B cell (primary cell): ENCODE measurements around the gene RPTOR. TPM values are rescaled to one million over a fixed set of nuclear protein-coding genes. Genes with fewer than 3 reads are reported as not detected.

Experiments used
- ATAC-seq: fragments of 200-7000 bp; cut with Tn5 transposase; one replicate; pipeline ENCODE4 v1.10.0; 2021; ENCODE audit warnings: low read depth, mild to moderate bottlenecking, moderate number of reproducible peaks, moderate library complexity
- CTCF ChIA-PET: fragments of 350-600 bp; sonication (Branson Sonifier 250); formaldehyde crosslinking; loops from one replicate; lab custom pipeline; 2021; ENCODE audit warnings: antibody characterized with exemption, inconsistent platforms; lab: Charles Lee
- POLR2A ChIA-PET: fragments of 350-600 bp; sonication (Branson Sonifier 250); formaldehyde crosslinking; loops from one replicate; lab custom pipeline; 2021; ENCODE audit warnings: antibody characterized with exemption; lab: Charles Lee
- DNase-seq: peaks from one replicate; pipeline ENCODE4 v3.0.0; 2013
- H2AFZ ChIP-seq: 2 replicates; pipeline ENCODE4 v1.6.1; 2012; ENCODE audit warnings: mild to moderate bottlenecking, low read depth, low read length; ENCODE audit not compliant: insufficient read depth, poor library complexity, severe bottlenecking
- H3K27ac ChIP-seq, 2 donors: 1 replicate in 1 of 2; 2 replicates in 1 of 2; pipeline ENCODE4 v1.5.1; 2012 to 2013; ENCODE audit warnings: low read length in 2 of 2, mild to moderate bottlenecking in 2 of 2, moderate library complexity in 1 of 2
- H3K27me3 ChIP-seq, 4 experiments: fragments of 200-600 bp in 1 of 4; sonication (generic) in 1 of 4; replicated peaks in 1 of 4; 1 replicate in 2 of 4; 2 replicates in 2 of 4; pipeline versions ENCODE4 v1.6.1 to v1.7.0; 2013 to 2016; ENCODE audit warnings: low read length in 3 of 4, mild to moderate bottlenecking in 2 of 4, mixed read lengths in 1 of 4, moderate library complexity in 1 of 4; ENCODE audit not compliant: insufficient read depth in 4 of 4, control insufficient read depth in 3 of 4; ENCODE audit errors: control extremely low read depth in 1 of 4
- H3K36me3 ChIP-seq, 2 experiments: replicated peaks in 1 of 2; 1 replicate in 1 of 2; 2 replicates in 1 of 2; pipeline versions ENCODE4 v1.6.1 to v1.7.1; 2013; ENCODE audit warnings: low read length in 1 of 2; ENCODE audit not compliant: insufficient read depth in 2 of 2, control insufficient read depth in 1 of 2; ENCODE audit errors: control extremely low read depth in 1 of 2, extremely low read depth in 1 of 2
- H3K4me1 ChIP-seq, 2 donors: fragments of 200-600 bp in 1 of 2; sonication (generic) in 1 of 2; 1 replicate in 1 of 2; 2 replicates in 1 of 2; pipeline versions ENCODE4 v1.5.1 to v1.6.1; 2013 to 2017; ENCODE audit warnings: low read length in 2 of 2; ENCODE audit not compliant: control insufficient read depth in 2 of 2, insufficient read depth in 2 of 2
- H3K4me2 ChIP-seq: replicated peaks from 2 replicates; pipeline ENCODE3; 2012; ENCODE audit warnings: mild to moderate bottlenecking, low read depth, low read length; ENCODE audit not compliant: poor library complexity, severe bottlenecking
- H3K4me3 ChIP-seq, 5 experiments: fragments of 200-600 bp in 1 of 5; sonication (generic) in 1 of 5; 1 replicate in 3 of 5; 2 replicates in 2 of 5; pipeline versions ENCODE4 v1.5.1 to v1.7.0; 2011 to 2016; ENCODE audit warnings: low read length in 4 of 5, mild to moderate bottlenecking in 4 of 5, low read depth in 2 of 5, control low read depth in 1 of 5, moderate library complexity in 1 of 5; ENCODE audit not compliant: insufficient read depth in 1 of 5; ENCODE audit errors: control extremely low read depth in 1 of 5, extremely low read depth in 1 of 5
- H3K79me2 ChIP-seq: fragments of 200-600 bp; sonication (generic); one replicate; pipeline ENCODE4 v1.6.0; 2016; ENCODE audit warnings: low read length; ENCODE audit not compliant: control insufficient read depth, insufficient read depth
- H3K9ac ChIP-seq: fragments of 200-600 bp; sonication (generic); 2 replicates; pipeline ENCODE4 v1.6.1; 2017; ENCODE audit warnings: mild to moderate bottlenecking, low read length, moderate library complexity
- H3K9me3 ChIP-seq, 3 donors: one replicate each; pipeline versions ENCODE4 v1.6.1 to v1.7.1; 2013; ENCODE audit warnings: low read length in 2 of 3; ENCODE audit not compliant: control insufficient read depth in 2 of 3, insufficient read depth in 1 of 3; ENCODE audit errors: control extremely low read depth in 1 of 3
- H4K20me1 ChIP-seq: 2 replicates; pipeline ENCODE4 v1.6.0; 2012; ENCODE audit warnings: mild to moderate bottlenecking, low read length; ENCODE audit not compliant: insufficient read depth, control insufficient read depth, poor library complexity, severe bottlenecking
- H3K27ac Mint-ChIP-seq: one replicate; pipeline ENCODE4 v1.8.0; 2021; ENCODE audit warnings: mixed read lengths
- H3K27me3 Mint-ChIP-seq: one replicate; pipeline ENCODE4 v1.8.0; 2021; ENCODE audit warnings: mixed read lengths
- H3K4me1 Mint-ChIP-seq: one replicate; pipeline ENCODE4 v1.8.0; 2021; ENCODE audit warnings: mixed read lengths
- H3K4me3 Mint-ChIP-seq: one replicate; pipeline ENCODE4 v1.8.0; 2021; ENCODE audit warnings: mixed read lengths
- H3K9me3 Mint-ChIP-seq: one replicate; pipeline ENCODE4 v1.8.0; 2022; ENCODE audit warnings: mixed read lengths; ENCODE audit not compliant: insufficient read depth
- EZH2 ChIP-seq: IDR thresholded peaks from 2 replicates; pipeline ENCODE4 v1.6.1; 2012; ENCODE audit warnings: borderline replicate concordance, low read depth, mild to moderate bottlenecking, moderate library complexity, low read length; ENCODE audit not compliant: insufficient read depth, poor library complexity, severe bottlenecking
- WGBS: methylation state at CpG from one replicate; pipeline ENCODE4 v1.1.5; 2013; ENCODE audit warnings: missing lambda C conversion rate; ENCODE audit not compliant: insufficient coverage; 5-methylcytosine and 5-hydroxymethylcytosine counted together
- intact Hi-C: fragments of 100-400 bp; cut with micrococcal nuclease; formaldehyde crosslinking; loops from one replicate; pipeline ENCODE4 v1.10.0; 2022
- polyA plus RNA-seq: library from polyadenylated mRNA; depleted of rRNA; stranded (reverse); fragments of >200 nt; gene quantifications from 2 replicates; pipeline ENCODE4 v1.2.3, GENCODE V29; 2012
- total RNA-seq, 2 donors: library from RNA; stranded (reverse); fragments of 120-200 nt in 1 of 2; gene quantifications; 1 replicate in 1 of 2; 2 replicates in 1 of 2; pipeline versions ENCODE4 v1.2.3 to v1.2.4, GENCODE V29; 2013 to 2022
- TF ChIP-seq, protein P1 (sequence below): fragments of 200-600 bp; IDR thresholded peaks from one replicate; pipeline ENCODE4 v1.8.0; 2022; ENCODE audit warnings: antibody characterized with exemption, mild to moderate bottlenecking

The RPTOR gene
- total and polyA plus RNA-seq, 2 donors (not counting 1 experiment from before 2014, with no cell fraction given) = 13.4 to 58.8 TPM

- H4K20me1 ChIP-seq = no peaks in the 10 kb centered on the region
- DNase-seq (no peak), ATAC-seq (no peak)
- H3K4me1 ChIP-seq = peaks cover 26 to 41% of the 10 kb centered on the region in 2 donors
- Mint-ChIP-seq H3K27ac (peak overlapping the region; percentile 62), H3K27me3 (no peaks in the 10 kb centered on the region), H3K4me3 (peak overlapping the region; percentile 51), H3K9me3 (no peaks in the 10 kb centered on the region), H3K4me1 (peaks cover 30% of the 10 kb centered on the region)
- intact Hi-C loops = loop anchor here (5.0 kb wide), 1 partner anchor 43 kb away; no protein-coding TSS in a partner anchor
- H3K4me2 ChIP-seq = peak overlapping the region; percentile 69
- H3K4me3 ChIP-seq = no peak overlapping the region
- H3K9ac ChIP-seq = no peak overlapping the region
- H3K36me3 ChIP-seq = peaks cover 0 to 18% of the 10 kb centered on the region in 2 experiments
- ChIA-PET CTCF (no interaction called here), POLR2A (interaction anchor here (0.9 kb wide), 1 partner anchor 48 kb away, joined by 4 read pairs; no protein-coding TSS in a partner anchor)
- TF ChIP-seq, protein P1, sequence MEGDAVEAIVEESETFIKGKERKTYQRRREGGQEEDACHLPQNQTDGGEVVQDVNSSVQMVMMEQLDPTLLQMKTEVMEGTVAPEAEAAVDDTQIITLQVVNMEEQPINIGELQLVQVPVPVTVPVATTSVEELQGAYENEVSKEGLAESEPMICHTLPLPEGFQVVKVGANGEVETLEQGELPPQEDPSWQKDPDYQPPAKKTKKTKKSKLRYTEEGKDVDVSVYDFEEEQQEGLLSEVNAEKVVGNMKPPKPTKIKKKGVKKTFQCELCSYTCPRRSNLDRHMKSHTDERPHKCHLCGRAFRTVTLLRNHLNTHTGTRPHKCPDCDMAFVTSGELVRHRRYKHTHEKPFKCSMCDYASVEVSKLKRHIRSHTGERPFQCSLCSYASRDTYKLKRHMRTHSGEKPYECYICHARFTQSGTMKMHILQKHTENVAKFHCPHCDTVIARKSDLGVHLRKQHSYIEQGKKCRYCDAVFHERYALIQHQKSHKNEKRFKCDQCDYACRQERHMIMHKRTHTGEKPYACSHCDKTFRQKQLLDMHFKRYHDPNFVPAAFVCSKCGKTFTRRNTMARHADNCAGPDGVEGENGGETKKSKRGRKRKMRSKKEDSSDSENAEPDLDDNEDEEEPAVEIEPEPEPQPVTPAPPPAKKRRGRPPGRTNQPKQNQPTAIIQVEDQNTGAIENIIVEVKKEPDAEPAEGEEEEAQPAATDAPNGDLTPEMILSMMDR = no peak
- no peak for TF ChIP-seq EZH2
- no peaks in the 10 kb centered on the region for H3K9me3 ChIP-seq
- no peaks in the 10 kb centered on the region for H3K27me3 ChIP-seq
- H3K79me2 ChIP-seq = no peaks in the 10 kb centered on the region
- H2AFZ ChIP-seq = no peak overlapping the region
- peak overlapping the region in 1 of 2 donors; percentile 40 for H3K27ac ChIP-seq
- 93% methylated on average over 16 of the region's 16 CpGs for WGBS
Observed at GRCh38 chr17:80779961-80780380, 235.3 kb downstream of the RPTOR start.

- Histone ChIP-seq H4K20me1 (no peaks in the 10 kb centered on the region), H3K79me2 (peaks cover 2% of the 10 kb centered on the region), H3K9me3 (no peaks in the 10 kb centered on the region), H3K27ac (peak overlapping the region in 1 of 2 donors; percentile 66), H3K36me3 (peaks cover 0 to 18% of the 10 kb centered on the region in 2 experiments), H3K4me1 (peaks cover 20 to 35% of the 10 kb centered on the region in 2 donors), H3K9ac (peak overlapping the region; percentile 55), H3K27me3 (no peaks in the 10 kb centered on the region), H3K4me3 (peak overlapping the region in 3 of 5 experiments; percentile 16 to 38 (median 32)), H2AFZ (peak overlapping the region; percentile 48), H3K4me2 (peak overlapping the region; percentile 69)
- POLR2A ChIA-PET = no interaction called here
- WGBS = 70% methylated on average over 9 of the region's 19 CpGs
- TF ChIP-seq, protein P1 = no peak
- no peak for TF ChIP-seq EZH2
- H3K27me3 Mint-ChIP-seq = no peaks in the 10 kb centered on the region
- peak overlapping the region; percentile 62 for H3K27ac Mint-ChIP-seq
- DNase-seq (peak; percentile 63), ATAC-seq (peak; percentile 74)
- CTCF ChIA-PET = interaction anchor here (1.1 to 1.2 kb wide), 2 partner anchors 9 to 205 kb away, joined by 3 to 4 read pairs; no protein-coding TSS in a partner anchor
- H3K4me3 Mint-ChIP-seq = peak overlapping the region; percentile 51
- H3K9me3 Mint-ChIP-seq = no peaks in the 10 kb centered on the region
- peaks cover 24% of the 10 kb centered on the region for H3K4me1 Mint-ChIP-seq
- intact Hi-C loops = loop anchor here (5.0 kb wide), 1 partner anchor 43 kb away; no protein-coding TSS in a partner anchor
Observed at GRCh38 chr17:80780381-80781198, 236.0 kb downstream of the RPTOR start.
